A549 (cell line): ENCODE measurements around the gene OR52B2. TPM values are rescaled to one million over a fixed set of nuclear protein-coding genes. Genes with fewer than 3 reads are reported as not detected.

ENCODE experiments used
- ATAC-seq, 2 experiments: fragments of 200-7000 bp in 1 of 2; fragments of >200 bp in 1 of 2; cut with Nextera tagmentation in 1 of 2; cut with Tn5 transposase in 1 of 2; 3 replicates each; pipeline versions ENCODE4 v1.8.0 to v1.9.1; 2018 to 2020; ENCODE audit warnings: mild to moderate bottlenecking in 1 of 2, moderate library complexity in 1 of 2
- CTCF ChIA-PET: fragments of 300-600 bp; sonication (Branson Sonifier 250); formaldehyde crosslinking; extraction: SDS; loops from one replicate; lab custom pipeline; 2021; ENCODE audit warnings: antibody characterized with exemption, inconsistent platforms; lab: Yijun Ruan, JAX
- POLR2A ChIA-PET: fragments of 350-600 bp; formaldehyde crosslinking; extraction: SDS; loops from one replicate; lab custom pipeline; 2021; ENCODE audit warnings: antibody characterized with exemption, inconsistent platforms; lab: Yijun Ruan, JAX
- DNase-seq, 2 experiments: peaks; one replicate each; pipeline versions ENCODE4 v3.0.0 to v3.0.0-alpha.2; 2011 to 2016; ENCODE audit warnings: low read depth in 1 of 2, low spot score in 1 of 2
- FAIRE-seq: peaks from 2 replicates; lab custom pipeline; 2011; peaks lifted over from hg19 to GRCh38; lab: Jason Lieb, UNC
- H3K27ac ChIP-seq, 2 experiments: fragments of >200 bp; sonication (Bioruptor Twin); formaldehyde crosslinking; 3 replicates each; pipeline ENCODE4 v1.5.1; 2016 to 2017
- H3K4me1 ChIP-seq: fragments of >200 bp; sonication (Bioruptor Twin); formaldehyde crosslinking; 3 replicates; pipeline ENCODE4 v1.6.1; 2016
- H3K4me2 ChIP-seq: fragments of >200 bp; sonication (Bioruptor Twin); formaldehyde crosslinking; 3 replicates; pipeline ENCODE4 v1.6.1; 2016
- H3K4me3 ChIP-seq: fragments of >200 bp; sonication (Bioruptor Twin); formaldehyde crosslinking; 3 replicates; pipeline ENCODE4 v1.5.1; 2016
- H3K9me3 ChIP-seq: fragments of >200 bp; sonication (Bioruptor Twin); formaldehyde crosslinking; 3 replicates; pipeline ENCODE4 v1.6.1; 2016
- BHLHE40 ChIP-seq: IDR thresholded peaks from 2 replicates; pipeline ENCODE4 v1.6.1; 2012; ENCODE audit warnings: low read depth, low read length, inconsistent platforms
- CBX2 ChIP-seq: fragments of 200-600 bp; sonication (generic); IDR thresholded peaks from 2 replicates; pipeline ENCODE4 v1.6.1; 2016; ENCODE audit warnings: low read depth, mild to moderate bottlenecking, borderline replicate concordance
- CBX8 ChIP-seq: fragments of 200-600 bp; sonication (generic); IDR thresholded peaks from 2 replicates; pipeline ENCODE4 v1.6.1; 2016
- EHMT2 ChIP-seq: fragments of 200-600 bp; sonication (generic); IDR thresholded peaks from 2 replicates; pipeline ENCODE4 v1.6.1; 2016; ENCODE audit warnings: antibody characterized with exemption, low read depth, mild to moderate bottlenecking, moderate library complexity
- EP300 ChIP-seq, 2 experiments: fragments of >200 bp; sonication (Bioruptor Twin); formaldehyde crosslinking; IDR thresholded peaks; 2 replicates in 1 of 2; 3 replicates in 1 of 2; pipeline ENCODE4 v1.6.1; 2016 to 2017
- HDAC2 ChIP-seq: fragments of 200-600 bp; sonication (generic); IDR thresholded peaks from 2 replicates; pipeline ENCODE4 v1.6.1; 2016
- HES2 ChIP-seq: fragments of >200 bp; sonication (Bioruptor Twin); formaldehyde crosslinking; IDR thresholded peaks from 2 replicates; pipeline ENCODE4 v1.6.1; 2016
- HOXA7 ChIP-seq: fragments of 250-450 bp; sonication (Bioruptor Pico); IDR thresholded peaks from 2 replicates; pipeline ENCODE4 v1.5.0; 2020; ENCODE audit warnings: mild to moderate bottlenecking, moderate library complexity
- HOXB5 ChIP-seq: fragments of 250-450 bp; sonication (Bioruptor Pico); IDR thresholded peaks from 2 replicates; pipeline ENCODE4 v1.5.0; 2020; ENCODE audit warnings: mild to moderate bottlenecking, moderate library complexity
- KDM1A ChIP-seq: fragments of 200-600 bp; sonication (generic); IDR thresholded peaks from 2 replicates; pipeline ENCODE4 v1.6.1; 2016; ENCODE audit warnings: low read depth, mild to moderate bottlenecking
- KDM5A ChIP-seq: fragments of 200-600 bp; sonication (generic); IDR thresholded peaks from 2 replicates; pipeline ENCODE4 v1.6.1; 2016; ENCODE audit warnings: antibody characterized with exemption, mild to moderate bottlenecking
- MAFK ChIP-seq: fragments of 450-650 bp; IDR thresholded peaks from 2 replicates; pipeline ENCODE4 v1.6.1; 2014; ENCODE audit not compliant: partially characterized antibody
- MAX ChIP-seq: IDR thresholded peaks from 2 replicates; pipeline ENCODE4 v1.6.1; 2012
- MYC ChIP-seq: IDR thresholded peaks from 2 replicates; pipeline ENCODE4 v1.6.1; 2012; ENCODE audit warnings: mild to moderate bottlenecking, inconsistent platforms, low read length, improper control_type of control experiment, borderline replicate concordance
- NR3C1 ChIP-seq: fragments of >200 bp; sonication (Bioruptor Twin); formaldehyde crosslinking; IDR thresholded peaks from 3 replicates; pipeline ENCODE4 v1.6.1; 2017
- POLR2A ChIP-seq: IDR thresholded peaks from 2 replicates; pipeline ENCODE4 v1.6.1; 2012; ENCODE audit warnings: mild to moderate bottlenecking, low read length
- RAD21 ChIP-seq, 2 experiments: fragments of >200 bp in 1 of 2; sonication (Bioruptor Twin) in 1 of 2; formaldehyde crosslinking in 1 of 2; IDR thresholded peaks in 1 of 2; conservative IDR thresholded peaks in 1 of 2; 2 replicates in 1 of 2; 3 replicates in 1 of 2; pipeline ENCODE4 v1.6.1; 2012 to 2018; ENCODE audit warnings: inconsistent platforms in 1 of 2
- REST ChIP-seq: fragments of 200-600 bp; sonication (generic); IDR thresholded peaks from 2 replicates; pipeline ENCODE4 v1.6.1; 2016; ENCODE audit warnings: antibody characterized with exemption, mild to moderate bottlenecking, moderate library complexity
- RNF2 ChIP-seq: fragments of 200-600 bp; sonication (generic); IDR thresholded peaks from 2 replicates; pipeline ENCODE4 v1.6.1; 2016; ENCODE audit warnings: low read depth, mild to moderate bottlenecking, antibody characterized with exemption, moderate library complexity, borderline replicate concordance
- SMC3 ChIP-seq: fragments of >200 bp; sonication (Bioruptor Twin); formaldehyde crosslinking; IDR thresholded peaks from 3 replicates; pipeline ENCODE4 v1.6.1; 2018; ENCODE audit warnings: inconsistent platforms
- SREBF2 ChIP-seq: fragments of 450-650 bp; IDR thresholded peaks from 2 replicates; pipeline ENCODE4 v1.6.1; 2014; ENCODE audit warnings: mild to moderate bottlenecking, moderate library complexity
- TFCP2L1 ChIP-seq: fragments of 250-450 bp; sonication (Bioruptor Pico); IDR thresholded peaks from 2 replicates; pipeline ENCODE4 v1.5.0; 2021; ENCODE audit warnings: mild to moderate bottlenecking
- TP53 ChIP-seq: fragments of 250-450 bp; sonication (Bioruptor Pico); IDR thresholded peaks from 2 replicates; pipeline ENCODE4 v1.5.0; 2021; ENCODE audit warnings: mild to moderate bottlenecking, moderate library complexity
- ZFP36 ChIP-seq: fragments of 450-650 bp; IDR thresholded peaks from 2 replicates; pipeline ENCODE4 v1.6.1; 2014; ENCODE audit warnings: borderline replicate concordance; ENCODE audit not compliant: partially characterized antibody
- WGBS: methylation state at CpG from one replicate; pipeline ENCODE4 v1.1.6; 2017; ENCODE audit errors: missing lambda C conversion rate; 5-methylcytosine and 5-hydroxymethylcytosine counted together
- polyA plus RNA-seq, 4 experiments: library from polyadenylated mRNA; depleted of rRNA in 3 of 4; stranded (reverse); fragments of >200 nt; fragmentation: RNase III in 1 of 4; extraction: RNeasy Plus Mini Kit Qiagen cat#74134 plus additional on column Dnase treatment in 1 of 4; gene quantifications; 2 replicates in 3 of 4; 3 replicates in 1 of 4; pipeline ENCODE4 v1.2.3, GENCODE V29; 2011 to 2017
- TF ChIP-seq, protein P1 (sequence below): fragments of 250-450 bp; sonication (Bioruptor Pico); IDR thresholded peaks from 2 replicates; pipeline ENCODE4 v1.5.0; 2020; ENCODE audit warnings: low read depth, mild to moderate bottlenecking, moderate library complexity
- TF ChIP-seq, protein P2 (sequence below): IDR thresholded peaks from 2 replicates; pipeline ENCODE4 v1.6.1; 2012; ENCODE audit warnings: low read depth, borderline replicate concordance
- TF ChIP-seq, protein P3 (sequence below): fragments of >200 bp; sonication (Bioruptor Twin); formaldehyde crosslinking; IDR thresholded peaks from 3 replicates; pipeline ENCODE4 v1.6.1; 2016

Gene OR52B2
- polyA plus RNA-seq, 2 of the 4 experiments (the other 2 are of a cell fraction): not detected

- ChIA-PET CTCF (no interaction called here), POLR2A (no interaction called here)
- no peak overlapping the region for H3K27ac ChIP-seq
- WGBS: 6% methylated on average over 1 of the region's 1 CpG
- H3K4me3 ChIP-seq: no peak overlapping the region
- no peaks in the 10 kb centered on the region for H3K9me3 ChIP-seq
- no peak overlapping the region for H3K4me2 ChIP-seq
- peak; percentile 25 to 47; a peak in 1 of 6 replicates for ATAC-seq
- no peak for DNase-seq
- TF ChIP-seq BHLHE40 (no peak), RAD21 (conservative IDR thresholded peaks at IDR 0.05 in 1 of 2, IDR thresholded peaks at IDR 0.05 in 1 of 2) (no peak), HOXA7 (no peak), ZFP36 (no peak), SREBF2 (no peak), CBX8 (no peak), RNF2 (no peak), NR3C1 (no peak), HDAC2 (no peak), TFCP2L1 (CRISPR knock-in tag) (no peak), SMC3 (no peak)
- TF ChIP-seq, protein P1, sequence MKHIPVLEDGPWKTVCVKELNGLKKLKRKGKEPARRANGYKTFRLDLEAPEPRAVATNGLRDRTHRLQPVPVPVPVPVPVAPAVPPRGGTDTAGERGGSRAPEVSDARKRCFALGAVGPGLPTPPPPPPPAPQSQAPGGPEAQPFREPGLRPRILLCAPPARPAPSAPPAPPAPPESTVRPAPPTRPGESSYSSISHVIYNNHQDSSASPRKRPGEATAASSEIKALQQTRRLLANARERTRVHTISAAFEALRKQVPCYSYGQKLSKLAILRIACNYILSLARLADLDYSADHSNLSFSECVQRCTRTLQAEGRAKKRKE: no peak
- TF ChIP-seq, protein P2, sequence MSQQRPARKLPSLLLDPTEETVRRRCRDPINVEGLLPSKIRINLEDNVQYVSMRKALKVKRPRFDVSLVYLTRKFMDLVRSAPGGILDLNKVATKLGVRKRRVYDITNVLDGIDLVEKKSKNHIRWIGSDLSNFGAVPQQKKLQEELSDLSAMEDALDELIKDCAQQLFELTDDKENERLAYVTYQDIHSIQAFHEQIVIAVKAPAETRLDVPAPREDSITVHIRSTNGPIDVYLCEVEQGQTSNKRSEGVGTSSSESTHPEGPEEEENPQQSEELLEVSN: no peak
- no peak for FAIRE-seq
- no peaks in the 10 kb centered on the region for H3K4me1 ChIP-seq
Measured at GRCh38 chr11:6194065-6194581, 24.0 kb upstream of the OR52B2 start.

- CTCF ChIA-PET: interaction anchor here (1.0 kb wide), 1 partner anchor 107 kb away, joined by 3 read pairs; no protein-coding TSS in a partner anchor
- TF ChIP-seq KDM1A (no peak), BHLHE40 (no peak), SREBF2 (no peak), EP300 (IDR thresholded peaks at IDR 0.05) (no peak), ZFP36 (no peak)
- no peak for ATAC-seq
- no peak for FAIRE-seq
- Histone ChIP-seq H3K4me3 (no peak overlapping the region), H3K27ac (no peak overlapping the region), H3K9me3 (no peaks in the 10 kb centered on the region), H3K4me2 (no peak overlapping the region), H3K4me1 (no peaks in the 10 kb centered on the region)
- POLR2A ChIA-PET: no interaction called here
- no peak for DNase-seq
Measured at GRCh38 chr11:6191742-6192141, 21.6 kb upstream of the OR52B2 start.

DNA sequence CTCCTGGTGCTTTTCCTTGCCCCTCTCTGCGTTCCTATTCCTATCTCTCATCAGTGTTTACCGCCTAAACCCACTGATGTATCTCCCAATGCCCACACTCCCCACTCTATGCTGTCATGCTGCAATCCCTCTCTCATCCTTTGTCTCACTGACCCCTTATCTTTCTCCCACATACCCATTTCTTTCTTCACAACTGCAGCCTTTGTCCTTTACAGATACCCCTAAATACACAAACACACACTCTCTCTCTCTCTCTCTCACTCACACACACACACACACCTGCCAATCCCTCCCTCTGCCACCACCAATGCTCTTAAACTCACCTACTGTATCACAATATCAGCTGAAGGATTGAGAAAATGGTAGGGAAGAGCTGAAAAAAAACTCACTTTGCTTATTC is 5.3 kb upstream of the OR52B2 start:
- no peak for FAIRE-seq
- DNase-seq: no peak
- Histone ChIP-seq H3K4me2 (no peak overlapping the region), H3K4me3 (no peak overlapping the region), H3K27ac (no peak overlapping the region), H3K4me1 (no peaks in the 10 kb centered on the region), H3K9me3 (no peaks in the 10 kb centered on the region)
- POLR2A ChIA-PET: no interaction called here
- CTCF ChIA-PET: interaction anchor here (0.9 kb wide), 1 partner anchor 184 kb away, joined by 3 read pairs; no protein-coding TSS in a partner anchor
- WGBS: 0% methylated on average over 2 of the region's 2 CpGs
- ATAC-seq: no peak
- TF ChIP-seq HES2 (no peak), KDM1A (no peak), TP53 (CRISPR knock-in tag) (no peak), MYC (no peak), EHMT2 (no peak), HOXB5 (no peak), MAFK (no peak), ZFP36 (no peak), MAX (no peak), BHLHE40 (no peak), REST (no peak), KDM5A (no peak), CBX2 (no peak), POLR2A (no peak)
- TF ChIP-seq, protein P1: no peak
- TF ChIP-seq, protein P3, sequence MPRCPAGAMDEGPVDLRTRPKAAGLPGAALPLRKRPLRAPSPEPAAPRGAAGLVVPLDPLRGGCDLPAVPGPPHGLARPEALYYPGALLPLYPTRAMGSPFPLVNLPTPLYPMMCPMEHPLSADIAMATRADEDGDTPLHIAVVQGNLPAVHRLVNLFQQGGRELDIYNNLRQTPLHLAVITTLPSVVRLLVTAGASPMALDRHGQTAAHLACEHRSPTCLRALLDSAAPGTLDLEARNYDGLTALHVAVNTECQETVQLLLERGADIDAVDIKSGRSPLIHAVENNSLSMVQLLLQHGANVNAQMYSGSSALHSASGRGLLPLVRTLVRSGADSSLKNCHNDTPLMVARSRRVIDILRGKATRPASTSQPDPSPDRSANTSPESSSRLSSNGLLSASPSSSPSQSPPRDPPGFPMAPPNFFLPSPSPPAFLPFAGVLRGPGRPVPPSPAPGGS: no peak
